SH-SY5Y (cell line): ENCODE data around the gene DLX4.

Source experiments
- GATA2 ChIP-seq: IDR thresholded peaks from 2 replicates; pipeline ENCODE4 v1.6.1; 2011; ENCODE audit warnings: mild to moderate bottlenecking, low read depth, low read length
- GATA3 ChIP-seq: IDR thresholded peaks from 2 replicates; pipeline ENCODE4 v1.6.1; 2011; ENCODE audit warnings: low read depth, mild to moderate bottlenecking, low read length, moderate library complexity

GRCh38 chr17:49995055-49995738 is 26.2 kb downstream of the DLX4 start, which contains the start of gene DLX3:
- TF ChIP-seq GATA2 = no peak
- TF ChIP-seq GATA3 = no peak
